ENCODE data around the gene EBP. TPM values are rescaled to one million over a fixed set of nuclear protein-coding genes. Genes with fewer than 3 reads are reported as not detected.
A peak's percentile ranks its signal among the peaks of the same experiment; 100 is the strongest.

EBP gene
- polyA plus RNA-seq, 1 donor from 2014 or later, result 134 TPM

DNA sequence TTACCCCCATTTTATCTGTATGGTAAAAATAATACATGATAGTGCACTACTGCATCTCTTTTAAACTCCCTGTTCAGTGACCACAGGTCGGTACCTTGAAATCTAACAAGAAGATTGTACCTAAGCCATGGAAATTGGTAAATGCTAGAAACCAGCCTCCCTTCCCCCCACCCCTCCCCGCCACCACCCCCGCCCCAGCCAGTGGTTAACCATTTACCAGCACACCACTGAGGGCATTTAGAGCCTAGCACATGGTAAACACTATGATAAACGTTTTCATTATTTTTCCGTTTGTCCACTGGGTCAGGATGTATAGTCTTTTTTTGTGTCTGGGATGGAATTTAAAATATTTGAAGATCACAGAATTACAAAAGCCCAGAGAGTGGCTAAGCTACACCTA, 46.3 kb upstream of the EBP start:
- H3K27me3 ChIP-seq (ENCODE audit: insufficient read depth, low read depth, low read length), result no peaks in the 10 kb centered on the region
- H3K9me2 ChIP-seq (ENCODE audit: insufficient read depth, low read length), result no peaks in the 10 kb centered on the region
- no peaks in the 10 kb centered on the region for H3K36me3 ChIP-seq (ENCODE audit: insufficient read depth, low read length)
- H2AFZ ChIP-seq (ENCODE audit: low read depth, low read length), result no peak overlapping the region
- no peak overlapping the region for H3K4me2 ChIP-seq (ENCODE audit: low read length)
- no peaks in the 10 kb centered on the region for H4K20me1 ChIP-seq (ENCODE audit: insufficient read depth)
- peak overlapping the region; percentile 66 for H3K27ac ChIP-seq (ENCODE audit: low read length)
- no peaks in the 10 kb centered on the region for H3F3A ChIP-seq (ENCODE audit: insufficient read depth, low read length, poor library complexity, severe bottlenecking)
- H3K9me3 ChIP-seq (ENCODE audit: low read length), result no peaks in the 10 kb centered on the region
- H3K79me2 ChIP-seq (replicated peaks; ENCODE audit: insufficient read depth, low read length), result peaks cover 11% of the 10 kb centered on the region
- H3K4me3 ChIP-seq (ENCODE audit: low read length), result peak overlapping the region; percentile 87
- peak overlapping the region; percentile 89 for H3K9ac ChIP-seq (ENCODE audit: low read length)
- TF ChIP-seq SMC3 (conservative IDR thresholded peaks at IDR 0.05; ENCODE audit: poor library complexity) (no peak), REST (IDR thresholded peaks at IDR 0.05; ENCODE audit: borderline replicate concordance) (no peak), MXI1 (conservative IDR thresholded peaks at IDR 0.05; ENCODE audit: poor library complexity, severe bottlenecking) (no peak), TAF1 (IDR thresholded peaks at IDR 0.05; ENCODE audit: low read depth) (no peak), POLR2AphosphoS5 (IDR thresholded peaks at IDR 0.05) (no peak), EZH2 (IDR thresholded peaks at IDR 0.05; ENCODE audit: borderline replicate concordance, insufficient read depth, low read length, poor library complexity, severe bottlenecking) (no peak)
- TF ChIP-seq, protein P1, sequence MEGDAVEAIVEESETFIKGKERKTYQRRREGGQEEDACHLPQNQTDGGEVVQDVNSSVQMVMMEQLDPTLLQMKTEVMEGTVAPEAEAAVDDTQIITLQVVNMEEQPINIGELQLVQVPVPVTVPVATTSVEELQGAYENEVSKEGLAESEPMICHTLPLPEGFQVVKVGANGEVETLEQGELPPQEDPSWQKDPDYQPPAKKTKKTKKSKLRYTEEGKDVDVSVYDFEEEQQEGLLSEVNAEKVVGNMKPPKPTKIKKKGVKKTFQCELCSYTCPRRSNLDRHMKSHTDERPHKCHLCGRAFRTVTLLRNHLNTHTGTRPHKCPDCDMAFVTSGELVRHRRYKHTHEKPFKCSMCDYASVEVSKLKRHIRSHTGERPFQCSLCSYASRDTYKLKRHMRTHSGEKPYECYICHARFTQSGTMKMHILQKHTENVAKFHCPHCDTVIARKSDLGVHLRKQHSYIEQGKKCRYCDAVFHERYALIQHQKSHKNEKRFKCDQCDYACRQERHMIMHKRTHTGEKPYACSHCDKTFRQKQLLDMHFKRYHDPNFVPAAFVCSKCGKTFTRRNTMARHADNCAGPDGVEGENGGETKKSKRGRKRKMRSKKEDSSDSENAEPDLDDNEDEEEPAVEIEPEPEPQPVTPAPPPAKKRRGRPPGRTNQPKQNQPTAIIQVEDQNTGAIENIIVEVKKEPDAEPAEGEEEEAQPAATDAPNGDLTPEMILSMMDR (IDR thresholded peaks at IDR 0.05; ENCODE audit: poor library complexity, severe bottlenecking), result no peak

DNA sequence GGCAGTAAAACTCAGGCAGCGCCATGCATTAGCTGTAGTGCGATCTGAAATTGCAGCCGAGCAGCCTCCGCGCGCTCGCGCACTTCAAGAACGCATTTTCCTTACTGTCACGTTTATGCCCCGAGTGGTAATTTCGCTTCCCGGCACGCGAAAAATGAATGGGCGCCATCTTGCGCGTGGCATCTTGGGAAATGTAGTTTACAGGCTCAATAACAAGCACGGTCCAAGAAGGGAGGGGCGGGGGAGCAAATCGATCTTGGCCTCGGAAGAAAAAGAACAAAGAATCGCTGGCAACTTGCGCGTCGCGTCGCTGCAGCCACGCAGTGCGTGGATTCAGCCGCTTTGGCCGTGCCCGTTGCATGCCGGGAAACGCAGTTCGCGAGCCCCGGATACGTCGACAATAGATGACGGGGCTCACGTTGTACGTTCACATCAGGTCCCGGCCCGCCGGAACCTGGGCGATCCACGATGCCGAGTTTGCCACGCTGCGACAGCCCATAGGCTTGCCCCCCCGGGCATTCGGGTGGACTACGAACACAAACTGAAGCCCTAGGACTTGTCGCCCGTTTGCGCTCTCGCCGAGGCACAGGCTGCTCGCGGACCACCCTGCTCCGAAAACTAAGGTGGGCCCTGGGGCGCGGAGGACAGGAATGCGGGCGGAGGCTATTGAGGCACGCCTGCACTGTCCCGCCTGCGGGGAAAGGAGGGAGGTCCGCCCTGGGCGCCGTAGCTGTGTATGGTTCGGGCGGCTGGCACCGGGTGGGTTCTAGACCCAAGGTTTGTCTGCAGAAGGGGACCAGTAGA, 45.6 kb upstream of the EBP start, which contains the start of gene FTSJ1:
TSS of gene FTSJ1 (plus strand) at position 426 of the 804 bp plus-strand sequence. CDS start 1,849 bp downstream, outside the sequence.
- Histone ChIP-seq H2AFZ (ENCODE audit: low read depth, low read length) (peak within 1 kb of the TSS; percentile 60), H3F3A (ENCODE audit: insufficient read depth, low read length, poor library complexity, severe bottlenecking) (no peaks in the 10 kb centered on the region), H3K79me2 (replicated peaks; ENCODE audit: insufficient read depth, low read length) (peaks cover 11% of the 10 kb centered on the region), H3K4me3 (ENCODE audit: low read length) (peak within 1 kb of the TSS; percentile 87), H4K20me1 (ENCODE audit: insufficient read depth) (no peaks in the 10 kb centered on the region), H3K27me3 (ENCODE audit: insufficient read depth, low read depth, low read length) (no peaks in the 10 kb centered on the region), H3K9ac (ENCODE audit: low read length) (peak within 1 kb of the TSS; percentile 89), H3K4me2 (ENCODE audit: low read length) (peak within 1 kb of the TSS; percentile 51), H3K27ac (ENCODE audit: low read length) (peak within 1 kb of the TSS; percentile 66), H3K36me3 (ENCODE audit: insufficient read depth, low read length) (no peaks in the 10 kb centered on the region), H3K9me3 (ENCODE audit: low read length) (no peaks in the 10 kb centered on the region), H3K9me2 (ENCODE audit: insufficient read depth, low read length) (no peaks in the 10 kb centered on the region)
- TF ChIP-seq MXI1 (conservative IDR thresholded peaks at IDR 0.05; ENCODE audit: poor library complexity, severe bottlenecking), result peak; percentile 90
- TF ChIP-seq POLR2AphosphoS5 (IDR thresholded peaks at IDR 0.05), result peak; percentile 82
- peak; percentile 58 for TF ChIP-seq EP300 (conservative IDR thresholded peaks at IDR 0.05; ENCODE audit: poor library complexity, severe bottlenecking)
- peak; percentile 16 for TF ChIP-seq RAD21 (conservative IDR thresholded peaks at IDR 0.05)
- no peak for TF ChIP-seq REST (IDR thresholded peaks at IDR 0.05; ENCODE audit: borderline replicate concordance)
